Measurements from ENCODE around the gene LEMD1.

DNA sequence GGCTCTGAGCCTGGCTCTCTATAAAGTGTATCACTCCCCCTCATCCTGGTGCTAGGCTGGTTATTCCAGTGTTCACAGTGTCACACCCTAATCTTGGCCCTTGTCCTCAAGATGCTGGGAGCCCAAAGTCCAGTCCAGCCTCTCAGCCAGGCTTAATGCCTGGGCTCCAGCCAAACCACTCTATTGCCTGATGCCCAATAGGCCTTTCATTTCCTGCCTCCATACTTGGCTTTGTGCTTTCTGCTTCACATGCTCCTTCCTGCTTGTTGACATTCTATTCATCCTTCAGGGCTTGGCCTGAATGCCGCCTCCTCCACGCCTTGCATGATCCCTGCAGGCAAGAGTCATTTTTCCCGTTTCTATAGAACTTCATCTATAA lies 66.8 kb downstream of the LEMD1 start:
- TF ChIP-seq, protein P1, sequence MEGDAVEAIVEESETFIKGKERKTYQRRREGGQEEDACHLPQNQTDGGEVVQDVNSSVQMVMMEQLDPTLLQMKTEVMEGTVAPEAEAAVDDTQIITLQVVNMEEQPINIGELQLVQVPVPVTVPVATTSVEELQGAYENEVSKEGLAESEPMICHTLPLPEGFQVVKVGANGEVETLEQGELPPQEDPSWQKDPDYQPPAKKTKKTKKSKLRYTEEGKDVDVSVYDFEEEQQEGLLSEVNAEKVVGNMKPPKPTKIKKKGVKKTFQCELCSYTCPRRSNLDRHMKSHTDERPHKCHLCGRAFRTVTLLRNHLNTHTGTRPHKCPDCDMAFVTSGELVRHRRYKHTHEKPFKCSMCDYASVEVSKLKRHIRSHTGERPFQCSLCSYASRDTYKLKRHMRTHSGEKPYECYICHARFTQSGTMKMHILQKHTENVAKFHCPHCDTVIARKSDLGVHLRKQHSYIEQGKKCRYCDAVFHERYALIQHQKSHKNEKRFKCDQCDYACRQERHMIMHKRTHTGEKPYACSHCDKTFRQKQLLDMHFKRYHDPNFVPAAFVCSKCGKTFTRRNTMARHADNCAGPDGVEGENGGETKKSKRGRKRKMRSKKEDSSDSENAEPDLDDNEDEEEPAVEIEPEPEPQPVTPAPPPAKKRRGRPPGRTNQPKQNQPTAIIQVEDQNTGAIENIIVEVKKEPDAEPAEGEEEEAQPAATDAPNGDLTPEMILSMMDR (IDR thresholded peaks at IDR 0.05): no peak
- TF ChIP-seq POLR2AphosphoS5 (IDR thresholded peaks at IDR 0.05) (no peak), POLR2A (IDR thresholded peaks at IDR 0.05) (no peak)

Measured in prostate gland (tissue), 2 donors.